ENCODE results near the gene TGIF2. TPM values are rescaled to one million over a fixed set of nuclear protein-coding genes. Genes with fewer than 3 reads are reported as not detected.

TGIF2 gene
- total RNA-seq, 1 experiment from 2014 or later: 71.1 TPM

DNA sequence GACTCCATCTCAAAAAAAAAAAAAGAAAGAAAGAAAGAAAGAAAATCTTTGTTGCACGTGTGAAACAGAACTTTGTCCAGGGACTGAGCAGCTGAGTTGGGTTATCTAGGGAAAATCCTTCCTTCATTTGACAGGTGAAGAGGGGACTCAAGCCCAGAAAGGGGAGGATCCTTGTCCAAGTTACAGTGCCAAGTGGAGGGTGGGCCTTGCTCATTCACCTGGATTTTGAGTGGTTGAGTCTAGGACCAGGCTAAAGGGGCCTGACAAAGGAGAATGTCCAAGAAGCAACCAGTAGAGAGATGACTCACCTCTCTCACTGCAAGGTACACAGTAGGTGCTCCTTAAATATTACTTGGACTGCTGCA, 2.7 kb downstream of the TGIF2 start (continued):
- TF ChIP-seq, protein P1, sequence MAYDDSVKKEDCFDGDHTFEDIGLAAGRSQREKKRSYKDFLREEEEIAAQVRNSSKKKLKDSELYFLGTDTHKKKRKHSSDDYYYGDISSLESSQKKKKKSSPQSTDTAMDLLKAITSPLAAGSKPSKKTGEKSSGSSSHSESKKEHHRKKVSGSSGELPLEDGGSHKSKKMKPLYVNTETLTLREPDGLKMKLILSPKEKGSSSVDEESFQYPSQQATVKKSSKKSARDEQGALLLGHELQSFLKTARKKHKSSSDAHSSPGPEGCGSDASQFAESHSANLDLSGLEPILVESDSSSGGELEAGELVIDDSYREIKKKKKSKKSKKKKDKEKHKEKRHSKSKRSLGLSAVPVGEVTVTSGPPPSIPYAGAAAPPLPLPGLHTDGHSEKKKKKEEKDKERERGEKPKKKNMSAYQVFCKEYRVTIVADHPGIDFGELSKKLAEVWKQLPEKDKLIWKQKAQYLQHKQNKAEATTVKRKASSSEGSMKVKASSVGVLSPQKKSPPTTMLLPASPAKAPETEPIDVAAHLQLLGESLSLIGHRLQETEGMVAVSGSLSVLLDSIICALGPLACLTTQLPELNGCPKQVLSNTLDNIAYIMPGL (CRISPR knock-in tag; IDR thresholded peaks at IDR 0.05): no peak
- TF ChIP-seq ZNF423 (CRISPR knock-in tag; IDR thresholded peaks at IDR 0.05) (no peak), CBFB (CRISPR knock-in tag; IDR thresholded peaks at IDR 0.05; ENCODE audit: low read depth) (no peak), ETV6 (CRISPR knock-in tag; IDR thresholded peaks at IDR 0.05) (no peak), TCF7 (CRISPR knock-in tag; IDR thresholded peaks at IDR 0.05; ENCODE audit: low read depth) (no peak), ZNF396 (CRISPR knock-in tag; IDR thresholded peaks at IDR 0.05; ENCODE audit: borderline replicate concordance) (no peak), NR1H2 (CRISPR knock-in tag; IDR thresholded peaks at IDR 0.05) (no peak)
- TF ChIP-seq, protein P2, sequence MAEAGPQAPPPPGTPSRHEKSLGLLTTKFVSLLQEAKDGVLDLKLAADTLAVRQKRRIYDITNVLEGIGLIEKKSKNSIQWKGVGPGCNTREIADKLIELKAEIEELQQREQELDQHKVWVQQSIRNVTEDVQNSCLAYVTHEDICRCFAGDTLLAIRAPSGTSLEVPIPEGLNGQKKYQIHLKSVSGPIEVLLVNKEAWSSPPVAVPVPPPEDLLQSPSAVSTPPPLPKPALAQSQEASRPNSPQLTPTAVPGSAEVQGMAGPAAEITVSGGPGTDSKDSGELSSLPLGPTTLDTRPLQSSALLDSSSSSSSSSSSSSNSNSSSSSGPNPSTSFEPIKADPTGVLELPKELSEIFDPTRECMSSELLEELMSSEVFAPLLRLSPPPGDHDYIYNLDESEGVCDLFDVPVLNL (CRISPR knock-in tag; IDR thresholded peaks at IDR 0.05; ENCODE audit: borderline replicate concordance, low read depth): no peak
- TF ChIP-seq, protein P3, sequence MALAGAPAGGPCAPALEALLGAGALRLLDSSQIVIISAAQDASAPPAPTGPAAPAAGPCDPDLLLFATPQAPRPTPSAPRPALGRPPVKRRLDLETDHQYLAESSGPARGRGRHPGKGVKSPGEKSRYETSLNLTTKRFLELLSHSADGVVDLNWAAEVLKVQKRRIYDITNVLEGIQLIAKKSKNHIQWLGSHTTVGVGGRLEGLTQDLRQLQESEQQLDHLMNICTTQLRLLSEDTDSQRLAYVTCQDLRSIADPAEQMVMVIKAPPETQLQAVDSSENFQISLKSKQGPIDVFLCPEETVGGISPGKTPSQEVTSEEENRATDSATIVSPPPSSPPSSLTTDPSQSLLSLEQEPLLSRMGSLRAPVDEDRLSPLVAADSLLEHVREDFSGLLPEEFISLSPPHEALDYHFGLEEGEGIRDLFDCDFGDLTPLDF (CRISPR knock-in tag; IDR thresholded peaks at IDR 0.05): no peak
- TF ChIP-seq, protein P4, sequence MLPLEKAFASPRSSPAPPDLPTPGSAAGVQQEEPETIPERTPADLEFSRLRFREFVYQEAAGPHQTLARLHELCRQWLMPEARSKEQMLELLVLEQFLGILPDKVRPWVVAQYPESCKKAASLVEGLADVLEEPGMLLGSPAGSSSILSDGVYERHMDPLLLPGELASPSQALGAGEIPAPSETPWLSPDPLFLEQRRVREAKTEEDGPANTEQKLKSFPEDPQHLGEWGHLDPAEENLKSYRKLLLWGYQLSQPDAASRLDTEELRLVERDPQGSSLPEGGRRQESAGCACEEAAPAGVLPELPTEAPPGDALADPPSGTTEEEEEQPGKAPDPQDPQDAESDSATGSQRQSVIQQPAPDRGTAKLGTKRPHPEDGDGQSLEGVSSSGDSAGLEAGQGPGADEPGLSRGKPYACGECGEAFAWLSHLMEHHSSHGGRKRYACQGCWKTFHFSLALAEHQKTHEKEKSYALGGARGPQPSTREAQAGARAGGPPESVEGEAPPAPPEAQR (CRISPR knock-in tag; IDR thresholded peaks at IDR 0.05): no peak
- TF ChIP-seq, protein P5, sequence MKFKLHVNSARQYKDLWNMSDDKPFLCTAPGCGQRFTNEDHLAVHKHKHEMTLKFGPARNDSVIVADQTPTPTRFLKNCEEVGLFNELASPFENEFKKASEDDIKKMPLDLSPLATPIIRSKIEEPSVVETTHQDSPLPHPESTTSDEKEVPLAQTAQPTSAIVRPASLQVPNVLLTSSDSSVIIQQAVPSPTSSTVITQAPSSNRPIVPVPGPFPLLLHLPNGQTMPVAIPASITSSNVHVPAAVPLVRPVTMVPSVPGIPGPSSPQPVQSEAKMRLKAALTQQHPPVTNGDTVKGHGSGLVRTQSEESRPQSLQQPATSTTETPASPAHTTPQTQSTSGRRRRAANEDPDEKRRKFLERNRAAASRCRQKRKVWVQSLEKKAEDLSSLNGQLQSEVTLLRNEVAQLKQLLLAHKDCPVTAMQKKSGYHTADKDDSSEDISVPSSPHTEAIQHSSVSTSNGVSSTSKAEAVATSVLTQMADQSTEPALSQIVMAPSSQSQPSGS (CRISPR knock-in tag; IDR thresholded peaks at IDR 0.05; ENCODE audit: borderline replicate concordance, low read depth): no peak

DNA sequence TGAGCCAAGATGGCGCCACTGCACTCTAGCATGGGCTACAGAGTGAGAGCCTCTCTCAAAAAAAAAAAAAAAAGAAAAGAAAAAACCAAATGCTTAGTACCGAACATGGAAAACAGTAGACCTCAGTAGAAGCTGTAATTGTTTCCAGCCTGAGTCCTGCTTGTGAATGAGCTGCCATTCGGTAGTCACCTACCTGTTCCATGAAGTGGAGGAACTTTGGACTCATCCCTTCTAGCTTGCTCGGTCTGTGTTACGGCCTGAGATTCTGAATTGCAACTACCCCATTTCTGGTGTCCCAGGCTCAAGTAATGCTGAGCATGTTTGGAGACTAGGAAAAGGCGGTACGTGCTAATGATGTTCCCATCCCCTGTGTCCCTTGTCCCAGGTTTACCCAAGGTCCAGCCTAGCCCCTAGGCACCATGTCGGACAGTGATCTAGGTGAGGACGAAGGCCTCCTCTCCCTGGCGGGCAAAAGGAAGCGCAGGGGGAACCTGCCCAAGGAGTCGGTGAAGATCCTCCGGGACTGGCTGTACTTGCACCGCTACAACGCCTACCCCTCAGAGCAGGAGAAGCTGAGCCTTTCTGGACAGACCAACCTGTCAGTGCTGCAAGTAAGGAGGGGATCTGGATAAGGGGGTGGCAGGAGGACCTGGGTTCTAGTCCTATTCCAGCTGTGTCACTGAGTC, 5.1 kb downstream of the TGIF2 start:
- H3K4me1 Mint-ChIP-seq: peaks cover 32% of the 10 kb centered on the region
- H3K27me3 Mint-ChIP-seq (ENCODE audit: low read depth): no peaks in the 10 kb centered on the region
- ATAC-seq (no peak), DNase-seq (ENCODE audit: low spot score) (no peak)
- no peak overlapping the region for H3K4me3 Mint-ChIP-seq
- H3K36me3 Mint-ChIP-seq: peaks cover 39% of the 10 kb centered on the region
- POLR2A ChIA-PET: interaction anchor here (0.7 kb wide), 2 partner anchors 27 to 544 kb away, joined by 3 to 4 read pairs; no protein-coding TSS in a partner anchor
- H3K27ac Mint-ChIP-seq: no peak overlapping the region
- CTCF ChIA-PET: interaction anchor here (0.6 to 1.2 kb wide), 4 partner anchors 10 to 108 kb away, joined by 3 to 4 read pairs (median 3); partner anchors contain the start of gene RAB5IF
- no peaks in the 10 kb centered on the region for H3K9me3 Mint-ChIP-seq
- TF ChIP-seq, protein P6, sequence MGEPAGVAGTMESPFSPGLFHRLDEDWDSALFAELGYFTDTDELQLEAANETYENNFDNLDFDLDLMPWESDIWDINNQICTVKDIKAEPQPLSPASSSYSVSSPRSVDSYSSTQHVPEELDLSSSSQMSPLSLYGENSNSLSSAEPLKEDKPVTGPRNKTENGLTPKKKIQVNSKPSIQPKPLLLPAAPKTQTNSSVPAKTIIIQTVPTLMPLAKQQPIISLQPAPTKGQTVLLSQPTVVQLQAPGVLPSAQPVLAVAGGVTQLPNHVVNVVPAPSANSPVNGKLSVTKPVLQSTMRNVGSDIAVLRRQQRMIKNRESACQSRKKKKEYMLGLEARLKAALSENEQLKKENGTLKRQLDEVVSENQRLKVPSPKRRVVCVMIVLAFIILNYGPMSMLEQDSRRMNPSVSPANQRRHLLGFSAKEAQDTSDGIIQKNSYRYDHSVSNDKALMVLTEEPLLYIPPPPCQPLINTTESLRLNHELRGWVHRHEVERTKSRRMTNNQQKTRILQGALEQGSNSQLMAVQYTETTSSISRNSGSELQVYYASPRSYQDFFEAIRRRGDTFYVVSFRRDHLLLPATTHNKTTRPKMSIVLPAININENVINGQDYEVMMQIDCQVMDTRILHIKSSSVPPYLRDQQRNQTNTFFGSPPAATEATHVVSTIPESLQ (CRISPR knock-in tag; IDR thresholded peaks at IDR 0.05): no peak
- TF ChIP-seq, protein P7, sequence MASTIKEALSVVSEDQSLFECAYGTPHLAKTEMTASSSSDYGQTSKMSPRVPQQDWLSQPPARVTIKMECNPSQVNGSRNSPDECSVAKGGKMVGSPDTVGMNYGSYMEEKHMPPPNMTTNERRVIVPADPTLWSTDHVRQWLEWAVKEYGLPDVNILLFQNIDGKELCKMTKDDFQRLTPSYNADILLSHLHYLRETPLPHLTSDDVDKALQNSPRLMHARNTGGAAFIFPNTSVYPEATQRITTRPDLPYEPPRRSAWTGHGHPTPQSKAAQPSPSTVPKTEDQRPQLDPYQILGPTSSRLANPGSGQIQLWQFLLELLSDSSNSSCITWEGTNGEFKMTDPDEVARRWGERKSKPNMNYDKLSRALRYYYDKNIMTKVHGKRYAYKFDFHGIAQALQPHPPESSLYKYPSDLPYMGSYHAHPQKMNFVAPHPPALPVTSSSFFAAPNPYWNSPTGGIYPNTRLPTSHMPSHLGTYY (CRISPR knock-in tag; IDR thresholded peaks at IDR 0.05): no peak
- no peak for TF ChIP-seq NR1H2 (CRISPR knock-in tag; IDR thresholded peaks at IDR 0.05)
- TF ChIP-seq, protein P8, sequence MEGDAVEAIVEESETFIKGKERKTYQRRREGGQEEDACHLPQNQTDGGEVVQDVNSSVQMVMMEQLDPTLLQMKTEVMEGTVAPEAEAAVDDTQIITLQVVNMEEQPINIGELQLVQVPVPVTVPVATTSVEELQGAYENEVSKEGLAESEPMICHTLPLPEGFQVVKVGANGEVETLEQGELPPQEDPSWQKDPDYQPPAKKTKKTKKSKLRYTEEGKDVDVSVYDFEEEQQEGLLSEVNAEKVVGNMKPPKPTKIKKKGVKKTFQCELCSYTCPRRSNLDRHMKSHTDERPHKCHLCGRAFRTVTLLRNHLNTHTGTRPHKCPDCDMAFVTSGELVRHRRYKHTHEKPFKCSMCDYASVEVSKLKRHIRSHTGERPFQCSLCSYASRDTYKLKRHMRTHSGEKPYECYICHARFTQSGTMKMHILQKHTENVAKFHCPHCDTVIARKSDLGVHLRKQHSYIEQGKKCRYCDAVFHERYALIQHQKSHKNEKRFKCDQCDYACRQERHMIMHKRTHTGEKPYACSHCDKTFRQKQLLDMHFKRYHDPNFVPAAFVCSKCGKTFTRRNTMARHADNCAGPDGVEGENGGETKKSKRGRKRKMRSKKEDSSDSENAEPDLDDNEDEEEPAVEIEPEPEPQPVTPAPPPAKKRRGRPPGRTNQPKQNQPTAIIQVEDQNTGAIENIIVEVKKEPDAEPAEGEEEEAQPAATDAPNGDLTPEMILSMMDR (IDR thresholded peaks at IDR 0.05): no peak
